Prostate gland (tissue), 2 donors: ENCODE measurements around the gene DQX1. TPM values are rescaled to one million over a fixed set of nuclear protein-coding genes. Genes with fewer than 3 reads are reported as not detected.

ENCODE experiments used
- DNase-seq: peaks from one replicate; pipeline ENCODE4 v3.0.0-alpha.2; 2019; ENCODE audit warnings: low spot score
- H3K27ac ChIP-seq, 2 donors: fragments of 200-600 bp; sonication (generic); 2 replicates each; pipeline ENCODE4 v1.5.1; 2017 to 2019
- H3K27me3 ChIP-seq: fragments of 200-600 bp; sonication (generic); replicated peaks from 2 replicates; pipeline ENCODE4 v1.5.1; 2019; ENCODE audit not compliant: insufficient read depth
- H3K36me3 ChIP-seq, 2 donors: fragments of 200-600 bp; sonication (generic); 1 replicate in 1 of 2; 2 replicates in 1 of 2; pipeline versions ENCODE4 v1.5.1 to v1.8.1; 2017 to 2019
- H3K4me1 ChIP-seq: fragments of 200-600 bp; sonication (generic); replicated peaks from 2 replicates; pipeline ENCODE4 v1.5.1; 2019
- H3K4me3 ChIP-seq, 2 donors: fragments of 200-600 bp; sonication (generic); 2 replicates each; pipeline ENCODE4 v1.5.1; 2017 to 2019
- H3K9me3 ChIP-seq: fragments of 200-600 bp; sonication (generic); 2 replicates; pipeline ENCODE4 v1.5.1; 2017
- POLR2A ChIP-seq: fragments of 450-650 bp; IDR thresholded peaks from one replicate; pipeline ENCODE4 v1.6.1; 2016; ENCODE audit warnings: antibody characterized with exemption, mild to moderate bottlenecking
- POLR2AphosphoS5 ChIP-seq: sonication (generic); formaldehyde crosslinking; IDR thresholded peaks from one replicate; pipeline ENCODE4 v1.6.1; 2017; ENCODE audit warnings: antibody characterized with exemption
- WGBS: methylation state at CpG from one replicate; pipeline ENCODE4 v1.1.5; 2018; 5-methylcytosine and 5-hydroxymethylcytosine counted together
- intact Hi-C: fragments of 100-400 bp; cut with DNase I; formaldehyde crosslinking; loops from one replicate; pipeline ENCODE4 v1.14.2; 2022
- total RNA-seq, 2 donors: library from RNA; depleted of rRNA; stranded (reverse); fragments of >200 nt; gene quantifications; one replicate each; pipeline ENCODE4 v1.1.0, GENCODE V29; 2016
- TF ChIP-seq, protein P1 (sequence below), 4 experiments: fragments of 200-600 bp in 2 of 4; fragments of 450-650 bp in 2 of 4; sonication (generic) in 2 of 4; IDR thresholded peaks; 1 replicate in 3 of 4; 2 replicates in 1 of 4; pipeline ENCODE4 v1.5.1; 2016 to 2019; ENCODE audit warnings: antibody characterized with exemption in 4 of 4, mild to moderate bottlenecking in 2 of 4, moderate library complexity in 2 of 4

DQX1 gene
- total RNA-seq, 2 donors from 2014 or later = not detected

DNA sequence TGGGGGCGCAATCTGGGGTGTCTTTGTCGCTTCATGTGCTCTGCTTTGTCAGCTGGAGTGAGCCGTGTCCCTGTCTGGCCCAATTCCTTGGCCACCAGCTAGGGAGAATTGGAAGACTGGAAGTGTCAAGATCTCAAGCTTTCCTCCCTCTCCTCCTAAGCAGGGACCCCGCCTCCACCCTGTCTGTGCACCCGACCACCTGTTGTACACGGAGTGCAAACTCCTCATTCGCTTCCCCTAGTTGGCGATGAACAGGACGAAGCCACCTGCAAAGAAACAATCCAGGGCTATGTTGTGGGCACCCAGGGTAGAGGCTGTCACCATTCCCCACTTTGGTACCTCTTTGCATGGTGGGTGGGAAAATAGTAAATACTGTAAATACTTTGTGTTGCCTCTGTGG, 1.7 kb upstream of the DQX1 start:
- Histone ChIP-seq H3K4me3 (no peak overlapping the region), H3K9me3 (no peaks in the 10 kb centered on the region), H3K36me3 (peaks cover 0 to 4% of the 10 kb centered on the region in 2 donors), H3K27ac (no peak overlapping the region), H3K4me1 (peaks cover 7% of the 10 kb centered on the region), H3K27me3 (no peaks in the 10 kb centered on the region)
- no peak for DNase-seq
- TF ChIP-seq POLR2AphosphoS5 = no peak
- TF ChIP-seq, protein P1, sequence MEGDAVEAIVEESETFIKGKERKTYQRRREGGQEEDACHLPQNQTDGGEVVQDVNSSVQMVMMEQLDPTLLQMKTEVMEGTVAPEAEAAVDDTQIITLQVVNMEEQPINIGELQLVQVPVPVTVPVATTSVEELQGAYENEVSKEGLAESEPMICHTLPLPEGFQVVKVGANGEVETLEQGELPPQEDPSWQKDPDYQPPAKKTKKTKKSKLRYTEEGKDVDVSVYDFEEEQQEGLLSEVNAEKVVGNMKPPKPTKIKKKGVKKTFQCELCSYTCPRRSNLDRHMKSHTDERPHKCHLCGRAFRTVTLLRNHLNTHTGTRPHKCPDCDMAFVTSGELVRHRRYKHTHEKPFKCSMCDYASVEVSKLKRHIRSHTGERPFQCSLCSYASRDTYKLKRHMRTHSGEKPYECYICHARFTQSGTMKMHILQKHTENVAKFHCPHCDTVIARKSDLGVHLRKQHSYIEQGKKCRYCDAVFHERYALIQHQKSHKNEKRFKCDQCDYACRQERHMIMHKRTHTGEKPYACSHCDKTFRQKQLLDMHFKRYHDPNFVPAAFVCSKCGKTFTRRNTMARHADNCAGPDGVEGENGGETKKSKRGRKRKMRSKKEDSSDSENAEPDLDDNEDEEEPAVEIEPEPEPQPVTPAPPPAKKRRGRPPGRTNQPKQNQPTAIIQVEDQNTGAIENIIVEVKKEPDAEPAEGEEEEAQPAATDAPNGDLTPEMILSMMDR (IDR thresholded peaks at IDR 0.05) = no peak
- intact Hi-C loops = loop anchor here (10.0 kb wide), 1 partner anchor 57 kb away; no protein-coding TSS in a partner anchor
- WGBS = 93% methylated on average over 9 of the region's 9 CpGs

DNA sequence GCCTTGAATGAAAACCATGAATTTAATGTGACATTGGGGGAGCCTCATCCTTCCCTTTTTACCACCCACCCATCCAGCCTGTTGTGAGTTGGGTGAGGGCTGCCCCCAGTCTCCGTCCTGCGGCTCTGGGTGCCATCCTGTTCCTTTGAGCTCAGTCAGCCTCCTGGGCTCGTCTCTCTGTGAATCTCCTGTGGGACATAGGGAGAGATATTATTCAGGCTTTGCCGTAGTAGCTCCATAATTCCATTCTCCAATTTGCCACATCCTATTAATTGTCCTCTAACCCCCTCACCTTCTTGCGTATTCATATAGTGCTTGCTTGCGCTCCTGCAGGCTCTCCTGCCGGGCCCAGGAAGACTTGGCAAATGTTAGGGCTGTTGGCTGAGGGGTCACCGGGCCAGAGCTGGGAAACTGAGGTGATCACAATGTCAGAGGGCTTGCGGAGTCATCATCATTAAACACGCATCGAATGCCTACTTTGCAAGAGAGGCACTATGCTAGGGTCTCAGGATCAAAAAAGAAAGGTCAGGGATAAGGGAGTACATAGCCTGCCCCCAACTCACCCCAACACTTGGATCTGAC, 709 bp upstream of the DQX1 start:
- intact Hi-C loops = loop anchor here (10.0 kb wide), 1 partner anchor 58 kb away; no protein-coding TSS in a partner anchor
- H3K4me3 ChIP-seq = no peak overlapping the region
- H3K27ac ChIP-seq = no peak overlapping the region
- no peaks in the 10 kb centered on the region for H3K27me3 ChIP-seq
- WGBS = 98% methylated on average over 11 of the region's 11 CpGs
- DNase-seq = no peak
- H3K36me3 ChIP-seq = peaks cover 0 to 4% of the 10 kb centered on the region in 2 donors
- H3K9me3 ChIP-seq = no peaks in the 10 kb centered on the region
- no peak for TF ChIP-seq POLR2A
- TF ChIP-seq, protein P1 (IDR thresholded peaks at IDR 0.05) = no peak
- H3K4me1 ChIP-seq = peaks cover 7% of the 10 kb centered on the region

DNA sequence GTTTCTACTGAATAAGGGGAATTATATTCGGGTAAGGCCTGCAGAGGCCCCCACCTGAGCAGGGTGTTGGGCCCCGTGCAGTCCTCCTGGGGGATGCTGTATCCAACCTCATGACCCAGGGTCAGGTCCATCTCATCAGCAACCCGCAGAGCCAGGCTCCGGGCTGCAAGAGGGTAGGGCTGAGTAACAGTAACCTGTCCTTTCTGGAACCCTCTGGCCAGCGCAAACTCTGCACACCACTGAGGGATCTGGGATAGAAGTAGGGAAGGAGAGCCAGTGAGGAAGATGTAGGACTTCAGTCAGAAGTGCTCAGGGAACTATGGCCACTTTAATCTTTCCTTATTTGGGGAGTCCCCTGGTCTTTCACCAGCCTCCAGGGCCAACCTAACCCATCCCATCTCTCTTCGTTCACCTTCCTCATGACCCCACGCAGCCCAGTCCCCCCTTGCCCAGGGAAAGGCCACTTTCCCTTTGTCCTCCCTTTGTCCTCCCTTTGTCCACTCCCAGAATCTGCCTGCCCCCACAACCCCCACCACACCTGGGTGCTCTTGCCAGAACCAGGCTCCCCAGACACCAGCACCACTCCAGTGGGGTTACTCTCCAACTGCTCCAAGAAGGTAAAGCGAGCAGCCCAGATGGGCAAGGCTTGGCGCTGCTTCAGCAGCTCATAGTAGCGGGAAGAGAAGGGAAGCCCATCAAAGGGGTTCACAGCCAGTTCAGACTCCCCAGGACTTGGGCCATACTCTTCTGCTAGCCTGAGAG, 895 bp downstream of the DQX1 start:
- 96% methylated on average over 10 of the region's 10 CpGs for WGBS
- no peak overlapping the region for H3K27ac ChIP-seq
- H3K36me3 ChIP-seq = peaks cover 0 to 4% of the 10 kb centered on the region in 2 donors
- intact Hi-C loops = loop anchor here (10.0 kb wide), 1 partner anchor 60 kb away; no protein-coding TSS in a partner anchor
- peaks cover 7% of the 10 kb centered on the region for H3K4me1 ChIP-seq
- no peak overlapping the region for H3K4me3 ChIP-seq
- TF ChIP-seq, protein P1 (IDR thresholded peaks at IDR 0.05) = no peak
- TF ChIP-seq POLR2AphosphoS5 = no peak
- TF ChIP-seq POLR2A = no peak
- no peaks in the 10 kb centered on the region for H3K9me3 ChIP-seq
- H3K27me3 ChIP-seq = no peaks in the 10 kb centered on the region
- DNase-seq = no peak

DNA sequence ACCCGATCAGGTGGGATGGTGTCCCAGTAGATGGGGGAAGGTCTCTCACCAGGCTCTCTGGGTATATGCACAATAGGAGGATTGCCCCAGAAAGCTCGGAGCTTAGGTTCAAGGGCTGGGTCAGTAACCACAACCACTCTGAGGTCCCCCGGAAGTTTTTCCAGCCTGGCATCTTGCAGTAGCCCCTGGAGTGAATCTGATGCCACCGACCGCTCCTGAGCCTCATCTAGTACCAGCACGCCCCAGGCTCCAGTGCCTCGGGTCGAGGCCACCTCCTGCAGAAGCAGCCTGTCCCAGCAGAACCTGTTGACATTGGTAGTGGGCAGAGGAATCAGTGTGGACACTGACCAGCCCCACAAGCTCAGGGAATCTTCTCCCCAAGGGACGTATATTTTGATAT, 2.0 kb downstream of the DQX1 start:
- DNase-seq = no peak
- TF ChIP-seq POLR2A (no peak), POLR2AphosphoS5 (no peak)
- TF ChIP-seq, protein P1 (IDR thresholded peaks at IDR 0.05) = no peak
- Histone ChIP-seq H3K4me3 (no peak overlapping the region), H3K4me1 (peaks cover 7% of the 10 kb centered on the region), H3K27me3 (peaks cover 4% of the 10 kb centered on the region), H3K27ac (no peak overlapping the region), H3K36me3 (peaks cover 0 to 4% of the 10 kb centered on the region in 2 donors), H3K9me3 (no peaks in the 10 kb centered on the region)
- 85% methylated on average over 9 of the region's 9 CpGs for WGBS
- intact Hi-C loops = loop anchor here (10.0 kb wide), 1 partner anchor 61 kb away; no protein-coding TSS in a partner anchor
